HG03520 (cell line): ENCODE measurements around the gene NEO1.

ENCODE experiments used
- ATAC-seq: cut with Tn5 transposase; IDR thresholded peaks from one replicate; pipeline ENCODE4 v1.9.1; 2021; ENCODE audit warnings: mild to moderate bottlenecking, moderate library complexity; ENCODE audit not compliant: unreplicated experiment

The NEO1 gene

GRCh38 chr15:73246898-73247297 is 194.6 kb downstream of the NEO1 start:
- ATAC-seq: no peak

GRCh38 chr15:73247331-73247730 is 195.1 kb downstream of the NEO1 start:
- no peak for ATAC-seq

GRCh38 chr15:73249499-73249898 is 197.2 kb downstream of the NEO1 start:
- no peak for ATAC-seq

DNA sequence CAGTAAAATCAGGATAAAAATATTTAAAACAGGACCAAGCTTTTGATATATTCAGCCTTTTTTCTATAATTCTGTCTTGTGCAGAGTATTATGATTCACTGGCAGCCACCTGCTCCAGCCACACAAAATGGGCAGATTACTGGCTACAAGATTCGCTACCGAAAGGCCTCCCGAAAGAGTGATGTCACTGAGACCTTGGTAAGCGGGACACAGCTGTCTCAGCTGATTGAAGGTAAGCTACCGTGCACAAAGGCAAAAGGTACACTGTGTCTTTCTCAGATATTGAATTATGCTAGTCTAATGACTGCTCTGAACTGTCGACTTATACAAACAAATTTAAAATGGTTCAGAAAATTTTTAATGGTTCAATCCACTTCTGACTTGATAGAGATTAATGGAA is 202.3 kb downstream of the NEO1 start:
- ATAC-seq: no peak

DNA sequence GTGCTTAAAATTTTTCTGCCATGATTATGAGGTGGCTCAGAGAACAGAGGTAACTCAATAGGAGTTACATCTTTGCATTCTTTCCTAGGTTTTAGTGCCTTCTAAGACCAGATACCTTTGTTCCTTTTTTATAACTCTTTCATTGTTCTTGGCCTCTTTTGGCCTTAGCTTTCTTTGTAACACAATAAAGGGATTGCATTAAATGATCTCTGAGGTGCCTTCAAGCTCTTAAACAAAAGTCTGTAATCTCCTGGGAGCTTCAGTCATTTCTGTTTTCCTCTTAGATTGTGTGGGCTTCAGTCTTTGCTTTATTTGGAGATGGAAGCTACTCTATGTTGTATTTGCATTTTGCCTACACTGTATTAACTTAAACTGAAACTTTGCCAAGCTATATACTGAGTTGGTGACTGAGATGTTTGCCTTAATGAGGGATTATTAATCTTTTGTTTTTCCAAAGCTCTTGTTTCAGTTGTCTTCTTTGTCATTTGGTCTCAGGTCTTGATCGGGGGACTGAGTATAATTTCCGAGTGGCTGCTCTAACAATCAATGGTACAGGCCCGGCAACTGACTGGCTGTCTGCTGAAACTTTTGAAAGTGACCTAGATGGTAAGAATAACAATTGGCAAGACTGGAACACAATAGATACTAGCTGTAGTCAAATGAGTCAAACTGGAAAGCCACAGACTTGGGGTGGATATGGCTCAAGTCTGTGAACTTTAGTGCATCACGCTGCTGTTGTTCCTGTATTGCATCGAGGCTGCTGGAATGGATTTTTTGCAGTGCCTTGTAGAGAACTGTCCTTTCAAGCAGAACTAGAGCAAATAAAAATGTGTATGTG is 206.2 kb downstream of the NEO1 start:
- peak; percentile 82 for ATAC-seq

- ATAC-seq: no peak
Observed at GRCh38 chr15:73264881-73265280, 212.6 kb downstream of the NEO1 start.

GRCh38 chr15:73265536-73266153 is 213.4 kb downstream of the NEO1 start:
- ATAC-seq: peak; percentile 55

- no peak for ATAC-seq
Observed at GRCh38 chr15:73268457-73268856, 216.2 kb downstream of the NEO1 start.

DNA sequence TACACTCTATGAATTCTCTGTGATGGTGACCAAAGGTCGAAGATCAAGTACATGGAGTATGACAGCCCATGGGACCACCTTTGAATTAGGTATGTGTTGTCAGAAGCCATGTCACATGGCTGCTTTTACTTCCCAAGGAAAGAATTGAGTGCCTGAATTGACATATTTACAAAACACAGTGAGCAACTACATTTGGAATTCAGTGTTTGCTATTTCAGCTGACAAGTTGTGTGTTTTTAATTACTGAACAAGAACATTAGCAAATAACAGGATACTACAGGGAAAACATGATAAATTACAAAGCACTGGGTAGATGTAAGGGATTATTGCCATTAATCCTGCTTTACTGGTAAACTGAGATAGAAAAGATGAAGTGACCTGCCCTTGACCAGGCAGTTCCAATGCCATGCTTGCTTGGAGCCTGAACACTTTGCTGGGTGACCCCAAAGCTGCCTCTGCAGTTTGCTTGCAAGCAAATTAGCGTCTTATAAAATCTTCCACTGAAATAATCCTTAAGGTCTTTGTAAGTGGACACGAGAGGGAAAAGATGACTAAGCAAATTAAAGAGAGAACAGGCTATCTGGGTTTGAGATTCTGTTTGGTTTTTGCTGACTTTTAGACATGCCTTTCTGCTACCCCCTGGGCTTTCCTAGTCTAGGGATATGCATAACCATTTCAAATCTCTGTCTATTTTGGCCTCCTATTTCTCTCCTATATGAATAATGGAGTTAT is 218.3 kb downstream of the NEO1 start:
- no peak for ATAC-seq

DNA sequence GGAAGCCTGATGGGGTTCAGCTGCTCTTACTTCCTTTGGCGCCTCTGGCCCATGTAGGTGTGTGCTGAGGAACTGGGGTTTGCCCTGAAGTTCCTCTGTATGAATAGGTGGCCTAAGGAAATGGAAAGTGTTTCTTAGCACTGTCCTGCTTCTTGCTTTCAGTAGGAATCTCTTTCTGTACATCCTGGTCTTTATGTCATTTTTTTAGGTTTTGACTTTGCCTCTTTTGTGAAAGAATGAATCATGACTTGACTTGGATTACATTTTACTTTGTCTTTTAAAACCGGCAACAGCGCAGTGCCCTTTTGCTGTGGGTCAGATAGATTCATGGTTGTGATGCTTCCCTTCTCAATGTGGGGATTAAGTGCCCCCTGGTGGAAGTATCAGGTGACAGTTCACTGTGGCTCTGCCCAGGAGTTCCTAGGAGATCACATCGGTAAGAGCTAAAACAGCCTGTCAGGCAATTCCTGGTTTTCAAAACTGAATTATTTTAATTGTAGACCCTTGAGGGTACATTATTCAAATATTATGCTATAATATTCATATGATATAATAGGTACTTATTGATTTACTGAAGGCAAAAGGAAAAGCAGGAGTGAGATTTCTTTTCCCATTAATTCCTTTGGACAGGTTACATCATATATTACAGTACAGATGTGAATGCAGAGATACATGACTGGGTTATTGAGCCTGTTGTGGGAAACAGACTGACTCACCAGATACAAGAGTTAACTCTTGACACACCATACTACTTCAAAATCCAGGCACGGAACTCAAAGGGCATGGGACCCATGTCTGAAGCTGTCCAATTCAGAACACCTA is 221.1 kb downstream of the NEO1 start:
- ATAC-seq: peak; percentile 51

DNA sequence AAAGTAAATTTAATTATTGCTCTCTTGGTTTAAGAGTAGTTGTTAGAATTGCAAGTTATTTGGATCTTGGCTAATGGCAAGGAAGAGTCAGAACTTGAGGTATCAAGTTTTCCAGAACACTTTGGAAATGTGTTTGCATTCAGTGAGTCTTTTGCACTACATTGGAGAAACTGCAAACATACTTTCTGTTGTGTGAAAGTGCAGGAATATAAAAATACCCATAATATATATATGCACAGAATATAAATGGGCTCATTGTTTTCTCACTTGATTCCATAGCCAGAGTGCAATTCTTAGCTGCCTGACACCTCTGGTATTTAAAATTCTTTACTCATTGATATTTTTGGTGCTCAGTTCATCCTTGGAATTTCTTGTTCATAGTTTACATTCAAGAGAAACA is 223.6 kb downstream of the NEO1 start:
- ATAC-seq: no peak

GRCh38 chr15:73282567-73283365 is 230.5 kb downstream of the NEO1 start:
- ATAC-seq: no peak

DNA sequence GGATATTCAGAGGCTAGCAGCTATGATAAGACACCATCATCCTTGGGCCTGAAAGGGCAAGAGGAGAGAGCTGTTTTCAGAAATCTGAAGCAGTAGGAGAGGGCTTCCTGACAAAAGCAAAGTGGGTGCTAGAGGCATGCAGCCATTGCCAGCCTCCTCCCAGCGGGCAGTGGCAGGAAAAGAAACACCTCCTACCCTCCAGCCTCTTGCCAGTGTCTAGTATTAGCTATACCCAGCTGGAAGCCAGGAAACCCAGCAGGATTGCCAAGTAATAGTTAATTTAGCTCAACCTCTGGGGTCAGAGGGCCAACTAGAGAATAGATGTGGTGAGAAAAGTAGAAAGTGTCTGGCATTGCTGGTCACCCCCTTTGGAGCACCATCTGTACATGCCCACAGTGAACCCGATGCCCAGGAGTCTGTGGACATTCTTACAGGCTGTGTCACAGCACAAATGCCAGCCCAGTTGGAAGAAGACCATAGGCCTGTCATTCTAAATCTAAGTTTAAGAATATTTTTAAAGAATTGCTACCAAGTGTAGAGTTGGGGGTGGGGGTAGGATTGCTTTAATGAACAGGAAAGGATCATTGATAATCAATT is 231.2 kb downstream of the NEO1 start:
- ATAC-seq: no peak

- no peak for ATAC-seq
Observed at GRCh38 chr15:73284090-73284716, 231.9 kb downstream of the NEO1 start.

GRCh38 chr15:73286311-73286710 is 234.0 kb downstream of the NEO1 start:
- no peak for ATAC-seq

DNA sequence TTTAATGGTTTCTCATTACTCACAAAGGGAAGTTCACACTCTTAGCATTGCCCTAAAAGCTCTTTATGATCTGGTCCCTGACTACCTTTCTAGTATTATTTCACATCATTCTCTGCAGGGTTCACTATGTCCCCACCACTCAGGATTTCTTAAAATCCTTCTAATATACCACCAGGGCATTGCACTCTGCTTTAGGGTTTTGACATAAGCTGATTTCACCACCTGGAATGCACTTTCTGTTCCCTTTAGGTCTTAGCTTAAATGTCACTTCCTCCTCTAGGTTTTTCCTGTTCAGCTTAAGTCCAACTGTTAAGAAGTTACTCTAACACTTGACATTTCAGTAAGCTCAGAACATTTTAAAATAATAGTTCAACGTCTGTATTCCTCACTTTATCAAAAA is 234.8 kb downstream of the NEO1 start:
- ATAC-seq: no peak

GRCh38 chr15:73291441-73291840 is 239.2 kb downstream of the NEO1 start:
- no peak for ATAC-seq

GRCh38 chr15:73293773-73294172 is 241.5 kb downstream of the NEO1 start:
- no peak for ATAC-seq

GRCh38 chr15:73295630-73296286 is 243.5 kb downstream of the NEO1 start:
- no peak for ATAC-seq
